Fibroblast of skin of right biceps (primary cell): Measurements from ENCODE around the gene FBXO40.
"Not testable (repeated sequence)": the region's sequence is repeated elsewhere in the genome, so short reads cannot be mapped to it uniquely, and the experiment has no call there.

Source experiments
- DNase-seq: peaks from one replicate; pipeline ENCODE4 v3.0.0-alpha.2; 2013

Gene FBXO40, protein sequence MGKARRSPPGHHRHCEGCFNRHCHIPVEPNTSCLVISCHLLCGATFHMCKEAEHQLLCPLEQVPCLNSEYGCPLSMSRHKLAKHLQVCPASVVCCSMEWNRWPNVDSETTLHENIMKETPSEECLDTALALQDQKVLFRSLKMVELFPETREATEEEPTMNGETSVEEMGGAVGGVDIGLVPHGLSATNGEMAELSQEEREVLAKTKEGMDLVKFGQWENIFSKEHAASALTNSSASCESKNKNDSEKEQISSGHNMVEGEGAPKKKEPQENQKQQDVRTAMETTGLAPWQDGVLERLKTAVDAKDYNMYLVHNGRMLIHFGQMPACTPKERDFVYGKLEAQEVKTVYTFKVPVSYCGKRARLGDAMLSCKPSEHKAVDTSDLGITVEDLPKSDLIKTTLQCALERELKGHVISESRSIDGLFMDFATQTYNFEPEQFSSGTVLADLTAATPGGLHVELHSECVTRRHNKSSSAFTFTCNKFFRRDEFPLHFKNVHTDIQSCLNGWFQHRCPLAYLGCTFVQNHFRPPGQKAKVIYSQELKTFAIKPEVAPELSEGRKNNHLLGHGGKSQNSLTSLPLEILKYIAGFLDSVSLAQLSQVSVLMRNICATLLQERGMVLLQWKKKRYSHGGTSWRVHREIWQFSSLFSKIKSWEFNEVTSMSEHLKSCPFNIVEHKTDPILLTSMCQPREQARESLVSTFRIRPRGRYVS

DNA sequence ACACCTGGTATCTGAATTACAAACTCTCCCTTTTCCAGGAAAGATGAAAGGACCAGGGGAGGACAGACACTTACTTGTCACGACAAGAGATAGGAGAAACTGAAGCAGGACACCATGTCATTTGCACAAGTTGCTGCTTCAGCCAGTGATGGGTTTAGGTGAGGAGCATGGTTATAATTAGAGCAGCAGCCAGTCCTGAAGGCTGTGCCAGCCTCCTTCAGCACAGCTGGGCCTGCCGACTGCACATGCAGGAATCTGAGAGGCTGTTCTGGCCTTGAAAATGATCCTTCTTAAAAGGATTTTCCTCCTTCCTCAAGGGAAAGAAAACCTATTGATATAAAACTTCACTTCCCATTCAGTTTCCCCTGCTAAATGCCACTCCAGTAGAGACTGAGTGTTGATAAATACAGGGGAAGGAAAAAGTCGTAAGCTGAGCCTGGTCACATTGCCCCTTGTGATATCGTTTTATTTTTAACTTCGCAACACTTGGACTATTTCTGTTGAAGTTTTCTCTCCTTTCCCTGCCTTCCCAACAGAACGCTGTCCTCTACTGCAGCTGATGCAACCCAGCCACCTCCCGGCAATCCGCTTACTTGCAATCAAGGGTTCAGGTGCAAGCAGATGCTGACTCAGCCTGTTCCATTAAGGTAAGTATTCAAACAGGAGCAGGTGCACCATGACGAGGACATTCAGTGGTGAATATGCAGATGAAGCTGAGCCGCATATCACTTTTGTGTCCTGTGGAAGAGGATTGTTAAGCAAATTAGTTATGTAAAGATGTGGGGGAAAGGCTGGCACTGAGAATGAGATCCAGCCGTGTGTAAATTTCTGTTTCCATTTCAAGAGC is at the start of gene FBXO40:
FBXO40 (plus strand) TSS at position 524 of the 847 bp plus-strand sequence. CDS start 27,197 bp downstream, outside the sequence.
- no peak for DNase-seq

DNA sequence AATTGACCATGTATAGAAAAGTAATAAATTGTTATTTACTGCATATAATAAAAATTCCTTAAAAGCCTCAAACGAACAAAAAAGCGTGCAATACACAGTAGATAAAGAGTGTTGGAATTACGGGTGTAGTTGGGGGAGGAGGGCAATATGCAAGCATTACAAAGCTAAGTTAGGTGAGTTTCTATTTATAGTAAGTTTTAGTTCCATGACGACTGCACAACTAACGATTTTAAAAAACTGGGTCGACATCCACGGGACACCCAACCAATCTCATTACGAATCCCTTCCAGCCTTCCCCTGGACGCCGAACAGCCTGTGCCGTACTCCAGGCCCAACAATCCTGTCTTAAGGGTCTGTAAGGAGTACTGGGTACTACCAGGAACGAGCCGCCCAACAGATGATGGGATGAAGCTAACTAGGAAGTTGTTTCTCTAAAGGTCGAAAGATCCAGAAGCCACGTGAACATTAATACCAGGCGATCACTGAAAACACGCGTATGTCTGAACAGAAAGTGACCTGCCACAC is 48.1 kb upstream of the FBXO40 start:
- DNase-seq = peak; percentile 3

DNA sequence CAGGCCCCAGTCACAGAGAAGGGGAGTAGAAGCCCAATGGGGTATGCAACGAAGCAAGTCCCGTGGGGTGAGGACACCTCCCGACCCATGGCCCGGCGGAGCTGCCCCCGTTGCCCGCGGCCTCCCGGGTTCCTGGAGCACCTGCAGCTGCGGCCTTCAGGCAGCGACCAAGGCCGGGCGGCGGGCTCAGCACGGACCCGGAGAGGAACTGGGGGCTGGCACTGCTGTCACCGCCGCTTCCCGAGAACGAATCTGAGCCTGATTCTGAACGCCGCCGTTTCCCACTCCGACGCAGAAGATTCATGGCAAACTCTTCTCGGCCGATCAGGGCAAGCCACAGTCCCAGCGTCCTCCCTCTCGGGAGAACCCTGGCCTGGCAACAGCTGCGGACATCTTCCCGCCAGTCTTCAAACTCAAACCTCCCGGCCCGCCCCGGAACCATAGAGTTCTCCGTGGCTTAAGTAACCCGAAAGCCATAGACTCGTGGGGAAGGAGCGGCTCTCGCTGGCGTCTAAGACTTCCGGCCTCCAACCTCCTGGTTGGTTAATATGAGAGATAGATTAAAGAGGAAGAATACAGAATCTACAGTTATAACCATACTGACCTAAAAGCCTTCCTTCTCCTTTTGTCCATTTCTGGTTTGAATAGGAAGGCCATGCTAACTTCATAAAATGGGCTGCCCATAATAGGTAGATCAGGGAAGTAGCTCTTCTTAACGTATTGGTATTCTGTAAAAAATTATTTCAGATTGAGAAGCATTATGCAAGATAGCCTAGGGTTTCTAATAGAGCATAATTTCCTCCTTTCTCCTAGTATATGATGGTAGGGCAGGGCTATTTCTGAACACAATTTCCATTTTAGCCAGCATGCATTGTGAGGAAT is 47.4 kb upstream of the FBXO40 start, which contains the start of gene POLQ:
POLQ (minus strand) TSS at position 415 of the 882 bp plus-strand sequence; CDS start at position 304, 111 bp downstream.
- peak; percentile 95 for DNase-seq

DNA sequence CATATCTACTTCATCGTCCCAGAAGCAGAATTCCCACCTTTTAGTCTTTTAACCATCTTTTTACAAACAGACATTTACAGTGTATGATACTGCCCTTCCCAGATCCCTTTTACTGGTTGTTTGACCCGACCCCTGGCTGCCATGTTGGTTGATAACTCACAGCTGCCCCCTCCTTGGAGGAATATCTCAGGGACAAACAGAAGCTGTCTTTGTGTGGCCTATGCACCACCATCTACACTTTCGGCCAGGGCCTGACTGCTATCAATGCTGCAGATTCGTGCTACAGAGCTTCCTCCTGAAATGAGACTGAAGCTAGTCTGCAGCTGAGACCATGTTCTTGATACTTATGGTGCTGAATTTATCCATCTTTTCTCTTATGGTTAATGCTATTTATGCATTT is 40.8 kb upstream of the FBXO40 start:
- no peak for DNase-seq

DNA sequence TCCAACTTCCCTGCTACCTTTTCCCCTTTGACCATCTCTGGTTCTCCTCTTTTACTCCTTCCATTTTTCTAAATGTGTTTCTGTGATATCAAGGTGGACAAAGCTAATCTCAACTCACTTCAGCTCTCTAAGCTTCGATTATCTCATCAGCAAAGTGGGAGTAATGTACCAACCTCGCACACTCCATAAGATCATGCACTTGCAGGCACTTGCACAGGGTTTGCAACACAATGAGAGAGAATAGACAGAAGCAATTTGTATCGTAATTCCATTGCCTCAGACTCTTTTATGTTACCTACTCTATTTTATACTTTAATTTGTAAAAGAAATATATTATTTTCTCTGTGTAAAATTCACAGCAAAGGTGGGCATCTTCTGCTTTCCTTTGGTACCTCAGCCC is 40.4 kb upstream of the FBXO40 start:
- no peak for DNase-seq

DNA sequence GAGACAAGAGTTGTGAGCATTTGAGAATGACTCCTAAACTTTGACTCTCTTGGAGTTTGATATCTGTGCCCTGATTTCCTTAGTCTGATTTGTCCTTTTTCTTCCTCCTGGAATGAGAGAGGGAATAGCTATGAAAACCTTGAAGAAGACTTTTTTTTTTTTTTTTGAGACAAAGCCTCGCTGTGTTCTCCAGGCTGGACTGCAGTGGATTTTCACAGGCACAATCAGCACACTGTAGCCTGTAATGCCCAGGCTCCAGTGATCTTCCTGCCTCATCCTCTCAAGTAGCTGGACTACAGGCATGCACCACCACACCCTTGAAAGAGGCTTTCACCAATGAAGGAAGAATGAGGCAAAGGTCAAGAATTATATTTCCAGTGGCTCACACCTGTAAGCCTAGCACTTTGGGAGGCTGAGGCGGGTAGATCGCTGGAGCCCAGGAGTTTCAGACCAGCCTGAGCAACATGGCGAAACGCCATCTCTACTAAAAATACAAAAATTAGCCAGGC is 35.7 kb upstream of the FBXO40 start:
- no peak for DNase-seq

DNA sequence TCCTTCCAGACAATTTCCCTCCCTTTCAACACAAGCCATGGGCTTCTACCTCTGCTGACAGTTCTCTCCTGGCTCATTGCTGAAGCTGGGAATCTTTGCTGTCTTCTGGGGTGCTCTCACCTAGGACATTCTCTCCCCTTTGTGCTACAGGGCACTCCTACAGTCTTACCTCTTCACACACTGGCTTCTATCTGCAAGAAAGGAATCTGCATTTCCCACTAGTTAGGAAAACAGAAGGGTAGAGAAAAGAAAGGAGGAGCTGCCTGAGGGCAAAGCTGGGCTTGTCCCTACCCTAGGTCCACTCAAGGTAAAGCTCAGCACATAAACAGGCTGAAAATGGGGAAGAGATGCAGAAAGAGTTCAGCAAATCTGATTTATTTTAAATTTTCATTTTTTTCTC is 31.0 kb upstream of the FBXO40 start:
- DNase-seq = no peak

DNA sequence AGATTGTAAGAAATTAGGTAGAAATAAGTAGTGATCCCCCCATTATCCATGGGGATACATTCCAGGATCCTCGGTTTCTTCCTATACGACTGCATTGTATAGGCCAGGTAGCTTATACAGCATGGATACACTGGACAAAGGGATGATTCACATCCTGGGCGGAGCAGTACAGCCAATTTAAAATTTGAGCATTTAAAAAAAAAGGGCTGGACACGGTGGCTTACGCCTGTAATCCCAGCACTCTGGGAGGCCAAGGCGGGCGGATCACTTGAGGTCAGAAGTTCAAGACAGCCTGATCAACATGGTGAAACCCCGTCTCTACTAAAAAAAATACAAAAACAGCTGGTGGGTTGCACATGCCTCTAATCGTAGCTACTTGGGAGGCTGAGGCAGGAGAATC is 26.4 kb upstream of the FBXO40 start:
- no peak for DNase-seq

DNA sequence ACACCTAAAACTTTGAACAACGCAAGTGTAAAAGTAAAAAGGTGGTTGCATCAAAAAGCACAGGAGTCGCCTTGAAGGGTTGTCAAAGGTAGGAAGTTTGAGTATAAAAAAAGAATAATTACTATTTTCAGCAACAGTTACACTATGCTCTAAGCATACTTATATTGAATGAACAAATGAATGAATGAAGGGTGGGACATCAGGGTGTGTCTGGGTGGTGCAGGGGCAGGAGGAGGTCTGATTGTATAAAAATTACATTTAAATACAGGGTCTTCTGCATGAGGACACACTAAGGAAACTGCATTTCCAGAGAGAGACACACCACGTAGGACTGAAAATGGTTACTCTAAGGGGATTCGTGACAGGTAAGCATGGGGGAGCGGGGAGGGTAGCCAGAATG is 25.5 kb upstream of the FBXO40 start, which contains the start of gene ARGFX:
ARGFX (plus strand) TSS at position 301 of the 400 bp plus-strand sequence. CDS start 2,765 bp downstream, outside the sequence.
- no peak for DNase-seq

DNA sequence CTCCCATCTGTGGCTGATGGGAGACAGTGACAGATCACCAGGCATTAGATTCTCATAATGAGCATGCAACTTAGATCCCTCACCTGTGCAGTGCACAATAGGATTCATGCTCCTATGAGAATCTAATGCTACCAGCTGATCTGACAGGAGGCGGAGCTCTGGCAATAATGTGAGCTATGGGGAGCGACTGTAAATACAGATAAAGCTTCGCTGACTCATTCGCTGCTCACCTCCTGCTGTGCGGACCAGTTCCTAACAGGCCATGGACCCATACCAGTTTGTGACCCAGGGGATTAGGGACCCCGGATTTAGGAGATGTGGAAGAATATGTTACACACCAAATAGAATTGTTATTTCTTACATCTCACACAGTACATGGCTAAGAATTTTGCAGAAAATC is 18.7 kb upstream of the FBXO40 start:
- no peak for DNase-seq

DNA sequence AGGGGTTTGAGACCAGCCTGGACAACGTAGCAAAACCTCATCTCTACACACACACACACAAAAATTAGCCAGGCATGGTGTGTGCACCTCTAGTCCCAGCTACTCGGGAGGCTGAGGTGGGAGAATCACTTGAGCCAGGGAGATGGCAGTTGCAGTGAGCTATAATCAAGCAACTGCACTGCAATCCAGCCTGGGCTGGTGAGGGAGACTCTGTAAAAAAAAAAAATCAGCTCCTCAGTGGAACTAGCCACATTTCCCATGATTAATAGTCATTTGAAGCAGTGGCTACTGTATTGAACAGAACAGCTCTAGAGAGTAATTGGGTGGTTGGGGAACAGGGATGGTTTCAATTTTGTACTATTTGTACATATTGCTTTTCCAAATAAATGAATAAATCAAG is 11.5 kb upstream of the FBXO40 start:
- no peak for DNase-seq

DNA sequence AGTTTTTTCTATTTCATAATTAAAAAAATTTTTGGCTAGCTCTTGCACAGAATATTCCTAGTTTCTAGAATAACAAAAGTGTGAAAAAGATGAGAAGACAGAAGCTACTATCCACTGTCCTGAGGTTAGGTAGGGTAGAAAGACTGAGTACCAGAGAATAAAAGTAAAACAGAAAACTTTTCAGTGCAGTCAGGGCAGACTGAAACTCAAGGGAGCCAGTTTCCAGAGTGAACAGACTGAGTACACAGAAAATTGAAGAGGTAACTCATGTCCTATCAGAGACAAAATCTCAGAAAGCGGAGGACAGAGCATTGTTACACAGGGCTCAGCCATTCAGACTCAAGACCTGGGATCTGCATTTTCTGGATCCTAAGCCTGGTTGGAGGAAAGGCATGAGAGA is 8.8 kb upstream of the FBXO40 start:
- no peak for DNase-seq

DNA sequence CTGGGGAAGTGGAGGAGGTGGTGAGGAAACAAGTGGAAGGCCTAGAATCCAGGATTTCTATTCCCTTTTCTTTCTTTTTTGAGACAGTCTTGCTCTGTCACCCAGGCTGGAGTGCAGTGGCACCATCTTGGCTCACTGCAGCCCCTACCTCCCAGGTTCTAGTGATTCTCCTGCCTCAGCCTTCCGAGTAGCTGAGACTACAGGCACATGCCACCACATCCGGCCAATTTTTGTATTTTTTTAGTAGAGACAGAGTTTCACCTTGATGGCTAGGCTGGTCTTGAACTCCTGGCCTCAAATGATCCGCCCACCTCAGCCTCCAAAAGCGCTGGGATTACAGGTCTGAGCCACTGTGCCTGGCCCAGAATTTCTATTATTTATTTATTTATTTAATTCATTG is 627 bp downstream of the FBXO40 start:
- DNase-seq = not testable (repeated sequence)

DNA sequence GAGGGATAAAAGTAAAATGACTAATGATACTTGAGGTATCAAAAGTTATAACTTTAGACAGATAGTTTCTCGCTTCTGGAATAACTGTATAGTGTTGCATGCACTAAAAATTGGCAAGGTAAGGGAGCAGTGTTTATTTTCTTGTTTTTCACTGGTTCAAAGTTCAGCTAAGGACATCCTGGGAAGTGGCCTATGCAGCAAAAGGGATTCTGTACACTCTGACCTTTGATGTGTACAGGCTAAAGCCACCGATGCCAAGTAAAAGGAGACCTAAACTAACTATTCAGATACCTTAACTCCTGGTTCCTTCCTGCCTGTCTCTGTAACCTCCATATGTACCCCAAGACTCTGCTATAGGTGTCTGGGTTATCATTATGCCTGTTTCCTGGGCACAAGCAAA is 1.7 kb downstream of the FBXO40 start:
- no peak for DNase-seq

DNA sequence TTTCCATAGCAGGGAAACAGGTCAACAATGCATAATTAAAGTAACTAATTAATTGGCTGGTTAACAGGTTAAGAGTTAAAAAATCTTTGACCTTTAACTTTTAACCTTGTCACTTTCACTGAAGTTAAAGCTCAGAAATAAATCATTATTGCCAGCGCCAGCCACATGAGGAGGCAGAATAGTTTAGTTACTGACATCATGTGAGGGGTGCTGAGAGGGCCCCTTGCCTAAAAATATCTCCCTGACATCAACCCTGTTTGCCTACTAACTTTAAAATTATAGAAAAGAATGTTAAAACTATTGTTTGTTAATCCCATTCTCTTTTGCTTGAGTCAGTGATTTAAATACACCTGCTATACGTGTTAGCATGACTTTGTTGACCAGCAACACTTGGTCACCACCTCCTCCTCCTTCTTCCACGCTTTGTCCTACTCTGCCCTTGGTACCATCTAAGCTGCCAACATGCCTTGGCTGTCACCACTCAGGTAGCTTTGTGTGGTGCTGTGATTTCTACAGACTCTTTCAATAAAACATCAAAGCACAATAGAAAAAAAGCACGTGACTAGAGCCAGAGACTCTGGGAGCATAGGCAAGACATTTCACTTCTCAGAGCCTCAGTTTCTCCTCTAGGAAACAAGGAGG is 2.7 kb downstream of the FBXO40 start:
- DNase-seq = no peak

DNA sequence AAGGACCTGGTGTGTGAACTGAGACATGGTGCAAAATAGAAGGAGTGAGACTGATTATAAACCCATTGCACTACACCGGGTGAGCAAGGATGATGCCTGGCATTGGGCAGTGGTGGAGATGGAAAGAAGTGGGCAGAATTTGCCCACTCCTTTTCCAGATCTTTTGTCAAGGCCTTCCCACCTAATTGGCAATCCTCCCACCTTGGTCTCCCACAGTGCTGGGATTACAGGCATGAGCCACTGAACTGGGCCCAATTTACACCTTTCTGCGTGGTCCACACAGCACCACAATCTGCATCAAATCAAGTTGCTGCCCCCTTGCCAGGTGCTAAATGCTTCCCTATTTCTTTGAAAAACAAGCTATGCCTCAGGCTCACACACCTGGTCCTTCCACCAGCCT is 5.4 kb downstream of the FBXO40 start:
- no peak for DNase-seq

DNA sequence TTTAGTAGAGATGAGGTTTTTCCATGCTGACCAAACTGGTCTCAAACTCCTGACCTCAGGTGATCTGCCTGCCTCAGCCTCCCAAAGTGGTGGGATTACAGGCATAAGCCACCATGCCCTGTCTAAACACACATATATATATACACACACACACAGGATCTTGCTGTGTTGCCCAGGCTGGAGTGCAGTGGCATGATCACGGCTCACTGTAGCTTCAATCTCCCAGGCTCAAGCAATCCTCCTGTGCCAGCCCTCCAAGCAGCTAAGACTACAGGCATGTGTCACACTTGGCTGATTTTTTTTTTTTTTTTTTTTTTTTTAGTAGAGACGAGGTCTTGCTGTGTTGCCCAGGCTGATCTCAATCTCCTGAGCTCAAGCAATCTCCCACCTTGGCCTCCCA is 6.7 kb downstream of the FBXO40 start:
- DNase-seq = not testable (repeated sequence)

DNA sequence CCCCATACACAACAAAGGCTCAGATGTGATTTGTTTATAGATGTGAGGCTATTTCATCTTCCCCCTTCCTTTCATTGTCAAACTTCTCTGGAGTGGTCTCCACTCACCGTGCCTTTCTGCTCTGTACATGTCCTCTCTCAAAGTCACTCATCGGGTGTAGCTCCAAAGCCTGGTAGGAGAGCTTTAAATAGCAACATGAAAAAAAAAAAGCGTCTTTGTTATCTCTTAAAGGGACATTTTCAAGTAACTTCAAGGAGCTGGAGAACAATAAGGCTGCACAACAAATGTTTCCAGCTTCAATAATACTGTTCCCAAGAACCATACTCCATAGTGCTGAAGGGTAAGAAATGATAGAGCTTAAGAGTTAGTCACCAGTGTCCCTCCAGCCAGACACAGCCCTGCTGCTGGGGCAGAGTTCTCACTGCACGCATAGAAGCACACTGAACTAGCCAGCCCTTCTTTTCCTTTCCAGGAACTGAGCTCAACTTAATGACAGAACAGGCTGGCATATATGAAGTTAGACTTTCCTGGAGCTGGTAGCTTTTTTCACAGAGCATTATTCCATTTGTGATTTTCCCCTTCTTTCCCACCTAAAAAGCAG is 8.1 kb downstream of the FBXO40 start:
- no peak for DNase-seq

DNA sequence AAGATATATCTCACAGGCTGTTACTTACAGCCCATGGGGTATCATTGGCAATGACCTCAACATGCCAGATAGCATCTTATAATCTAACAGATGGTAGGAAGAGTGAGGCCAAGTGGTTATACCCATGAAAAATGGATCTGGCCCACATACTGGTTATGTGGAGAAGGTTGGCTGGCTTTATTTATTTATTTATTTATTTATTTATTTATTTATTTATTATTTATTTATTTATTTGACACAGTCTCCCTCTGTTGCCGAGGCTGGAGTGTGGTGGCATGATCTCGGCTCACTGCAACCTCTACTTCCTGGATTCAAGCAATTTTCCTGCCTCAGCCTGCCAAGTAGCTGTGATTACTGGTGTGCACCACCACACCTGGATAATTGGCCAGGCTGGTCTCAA is 11.6 kb downstream of the FBXO40 start:
- DNase-seq = no peak

DNA sequence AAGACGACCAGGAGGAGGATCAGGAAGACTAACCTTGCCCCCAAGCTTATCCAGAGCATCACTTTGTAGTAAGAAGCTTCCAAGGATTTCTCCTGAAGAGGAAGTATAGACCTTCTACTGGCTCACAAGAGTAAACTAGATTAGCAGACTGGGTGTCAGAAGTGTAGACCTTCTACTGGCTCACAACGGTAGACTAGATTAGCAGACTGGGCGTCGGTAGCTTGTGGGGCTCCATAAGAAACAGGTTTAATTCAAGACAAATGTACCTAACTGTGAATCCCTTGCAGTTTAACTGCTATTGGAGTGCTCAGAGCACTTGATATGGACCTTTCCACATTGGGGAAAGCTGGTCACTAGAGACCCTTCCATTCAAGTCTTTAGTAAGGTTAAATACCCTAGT is 12.9 kb downstream of the FBXO40 start:
- no peak for DNase-seq

DNA sequence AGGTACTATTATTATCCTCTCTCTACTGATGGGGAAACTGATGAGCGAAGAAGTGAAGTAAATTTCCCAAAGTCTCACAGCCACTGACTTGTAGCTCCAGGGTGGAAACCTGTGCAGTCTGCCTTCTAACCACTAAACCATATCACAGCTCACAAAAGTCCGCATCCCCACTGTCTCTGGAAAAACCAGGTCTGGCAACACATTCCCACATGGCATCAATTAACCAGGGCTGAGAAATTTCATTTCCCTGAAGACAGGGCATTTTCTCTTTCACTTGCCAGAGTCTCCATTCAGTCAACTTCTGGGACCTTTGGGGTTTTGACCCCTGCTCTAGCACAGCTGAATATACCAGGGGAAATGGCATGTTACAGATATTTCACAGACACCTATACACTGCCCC is 26.5 kb downstream of the FBXO40 start:
- DNase-seq = no peak
